Lung microvascular endothelial cell (primary cell): ENCODE results near the gene CYP4V2. TPM values are rescaled to one million over a fixed set of nuclear protein-coding genes. Genes with fewer than 3 reads are reported as not detected.
A peak's percentile ranks its signal among the peaks of the same experiment; 100 is the strongest.

Source experiments
- DNase-seq, 2 donors: peaks; one replicate each; pipeline versions ENCODE4 v3.0.0 to v3.0.0-alpha.2; 2010; ENCODE audit warnings: low read depth in 2 of 2
- total RNA-seq: library from RNA; depleted of rRNA; stranded (reverse); fragments of >200 nt; gene quantifications from 2 replicates; pipeline ENCODE4 v1.2.1, GENCODE V29; 2014

CYP4V2 gene
- total RNA-seq, 1 donor from 2014 or later = 2.8 TPM

GRCh38 chr4:186188107-186188506 lies 3.3 kb upstream of the CYP4V2 start:
- DNase-seq = no peak

- DNase-seq = no peak
Observed at GRCh38 chr4:186189656-186190055, 1.7 kb upstream of the CYP4V2 start.

- DNase-seq = peak; percentile 14 to 16
Observed at GRCh38 chr4:186190581-186191199, 677 bp upstream of the CYP4V2 start.

GRCh38 chr4:186192066-186192612 lies 772 bp downstream of the CYP4V2 start:
- DNase-seq = peak; percentile 36 to 49

- no peak for DNase-seq
Observed at GRCh38 chr4:186193851-186194250, 2.5 kb downstream of the CYP4V2 start.

DNA sequence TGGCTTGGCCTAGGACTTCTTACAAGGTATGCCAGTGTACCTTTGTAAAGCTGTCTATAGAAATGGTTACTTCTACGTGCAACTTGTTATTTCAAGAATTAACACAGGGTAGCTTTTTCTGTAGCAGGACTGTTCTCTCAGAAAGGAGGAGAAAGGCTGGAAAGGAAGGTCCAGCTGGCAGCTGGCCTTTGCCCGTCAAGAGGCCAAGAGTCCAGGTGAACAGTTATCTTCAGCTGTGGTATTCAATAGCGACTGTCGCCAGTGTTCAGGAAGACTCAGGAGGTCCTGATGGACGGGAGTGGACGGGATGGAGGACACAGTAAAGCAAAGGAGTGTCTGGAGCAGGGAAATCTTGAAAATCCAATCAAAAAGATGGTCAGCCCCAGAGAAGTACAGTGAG lies 4.7 kb downstream of the CYP4V2 start:
- no peak for DNase-seq

DNA sequence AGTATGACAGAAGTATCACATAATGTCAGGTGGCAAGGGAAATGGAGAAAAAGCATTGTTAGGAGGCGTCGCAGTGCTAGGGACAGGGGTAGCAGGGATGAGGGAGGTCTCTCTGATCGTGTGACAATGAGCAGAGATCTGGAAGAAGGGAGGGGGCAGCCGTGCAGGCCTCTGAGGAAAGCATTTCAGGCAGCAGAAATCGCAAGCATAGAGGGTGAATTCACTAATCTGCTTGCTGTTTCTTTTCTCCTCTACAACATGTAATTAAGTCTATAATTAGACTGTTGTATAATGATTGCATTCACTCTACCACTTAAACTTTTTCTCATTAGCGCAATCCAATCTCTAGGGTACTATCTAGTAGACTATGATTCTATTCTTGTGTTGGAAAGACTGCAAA lies 9.1 kb downstream of the CYP4V2 start:
- no peak for DNase-seq

DNA sequence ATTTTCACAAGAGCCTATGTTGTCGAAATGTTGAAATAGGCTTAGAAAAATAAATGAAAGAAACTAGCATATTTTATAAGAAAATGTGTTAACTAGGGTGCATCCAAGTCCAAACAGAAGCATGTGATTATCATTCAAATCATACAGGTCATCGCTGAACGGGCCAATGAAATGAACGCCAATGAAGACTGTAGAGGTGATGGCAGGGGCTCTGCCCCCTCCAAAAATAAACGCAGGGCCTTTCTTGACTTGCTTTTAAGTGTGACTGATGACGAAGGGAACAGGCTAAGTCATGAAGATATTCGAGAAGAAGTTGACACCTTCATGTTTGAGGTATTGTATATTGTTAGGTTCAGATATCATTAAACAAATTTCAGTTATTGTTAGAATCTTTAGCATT lies 9.6 kb downstream of the CYP4V2 start:
- no peak for DNase-seq

GRCh38 chr4:186201535-186202230 lies 10.3 kb downstream of the CYP4V2 start:
- DNase-seq = peak; percentile 64 to 73

- no peak for DNase-seq
Observed at GRCh38 chr4:186202490-186203140, 11.2 kb downstream of the CYP4V2 start.

- DNase-seq = peak; percentile 64 to 73
Observed at GRCh38 chr4:186203406-186203805, 12.0 kb downstream of the CYP4V2 start.

DNA sequence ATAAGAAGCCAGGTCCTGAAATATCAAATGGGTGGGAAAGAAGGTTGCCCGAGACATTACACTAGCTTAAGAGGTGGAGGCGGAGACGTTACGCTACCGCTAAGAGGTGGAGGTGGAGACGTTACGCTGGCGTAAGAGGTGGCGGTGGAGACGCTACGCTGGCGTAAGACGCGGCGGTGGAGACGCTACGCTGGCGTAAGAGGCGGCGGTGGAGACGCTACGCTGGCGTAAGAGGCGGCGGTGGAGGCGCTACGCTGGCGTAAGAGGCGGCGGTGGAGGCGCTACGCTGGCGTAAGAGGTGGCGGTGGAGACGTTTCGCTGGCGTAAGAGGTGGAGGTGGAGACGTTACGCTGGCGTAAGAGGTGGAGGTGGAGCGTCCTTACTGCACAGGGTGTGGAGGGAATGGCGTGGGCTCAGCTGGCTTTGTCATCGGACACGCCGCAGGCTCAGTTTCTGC lies 12.8 kb downstream of the CYP4V2 start:
- DNase-seq = peak; percentile 4 to 43

GRCh38 chr4:186204686-186205085 lies 13.3 kb downstream of the CYP4V2 start:
- no peak for DNase-seq

- no peak for DNase-seq
Observed at GRCh38 chr4:186205156-186205555, 13.8 kb downstream of the CYP4V2 start.

- no peak for DNase-seq
Observed at GRCh38 chr4:186216465-186217024, 25.2 kb downstream of the CYP4V2 start.

DNA sequence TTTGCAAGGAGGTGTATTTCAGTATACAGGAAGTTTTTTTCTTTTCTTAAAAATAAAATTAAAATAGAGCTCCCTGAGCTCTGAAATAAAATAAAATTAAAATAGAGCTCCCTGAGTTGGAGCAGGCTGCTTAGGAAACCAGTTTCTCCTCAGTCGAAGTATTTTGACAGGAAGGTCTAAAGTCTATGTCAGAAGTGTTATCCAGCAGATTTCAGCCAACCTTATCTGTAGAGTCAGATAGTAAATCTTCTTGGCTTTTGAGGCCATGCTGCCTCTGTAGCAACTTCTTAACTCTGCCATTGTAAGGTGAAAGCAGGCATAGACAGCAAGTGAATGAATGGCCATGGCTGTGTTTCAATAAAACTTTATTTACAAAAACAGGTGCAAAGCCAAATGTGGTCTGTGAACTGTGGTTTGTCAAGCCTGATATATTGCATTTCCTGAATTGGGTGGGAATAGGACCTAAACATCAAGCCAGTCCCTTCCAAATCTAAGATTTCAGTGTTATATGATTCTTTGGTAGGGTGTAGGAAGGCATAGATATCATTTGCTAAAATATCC lies 26.4 kb downstream of the CYP4V2 start:
- DNase-seq = no peak

GRCh38 chr4:186221624-186222023 lies 30.3 kb downstream of the CYP4V2 start:
- DNase-seq = no peak

- no peak for DNase-seq
Observed at GRCh38 chr4:186225848-186226247, 34.5 kb downstream of the CYP4V2 start.

DNA sequence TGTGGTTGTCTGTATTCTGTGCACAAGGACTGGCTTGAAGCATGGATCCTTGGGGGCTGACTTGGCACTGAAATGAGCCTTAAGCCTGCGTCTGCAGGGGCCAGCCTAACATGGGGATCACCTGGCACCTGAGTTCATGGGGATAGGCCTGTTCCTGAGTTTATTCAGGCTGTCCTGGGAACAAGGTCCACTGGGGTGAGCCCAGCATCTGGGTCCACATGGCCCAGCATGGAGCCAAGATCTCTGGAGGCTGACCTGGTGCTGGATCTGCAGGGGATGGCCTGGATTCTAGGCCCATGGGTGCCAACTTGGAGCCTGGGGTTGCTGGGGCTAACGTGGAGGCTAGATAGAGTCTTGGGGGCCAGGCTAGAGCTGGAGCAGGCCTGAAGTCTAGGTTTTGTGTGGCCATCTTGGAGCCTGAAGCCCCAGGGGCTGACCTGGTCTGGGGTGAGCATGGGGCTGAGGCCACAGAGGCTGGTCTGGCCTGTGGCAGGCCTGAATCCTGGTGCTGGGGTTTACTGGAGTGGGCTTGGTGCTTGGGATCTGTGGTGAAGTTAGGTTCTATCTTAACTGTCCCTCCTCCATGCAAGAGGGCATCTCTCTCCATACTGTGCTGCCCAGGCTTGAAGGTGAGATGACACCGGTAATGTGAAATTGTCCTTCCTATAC lies 35.3 kb downstream of the CYP4V2 start:
- DNase-seq = no peak

DNA sequence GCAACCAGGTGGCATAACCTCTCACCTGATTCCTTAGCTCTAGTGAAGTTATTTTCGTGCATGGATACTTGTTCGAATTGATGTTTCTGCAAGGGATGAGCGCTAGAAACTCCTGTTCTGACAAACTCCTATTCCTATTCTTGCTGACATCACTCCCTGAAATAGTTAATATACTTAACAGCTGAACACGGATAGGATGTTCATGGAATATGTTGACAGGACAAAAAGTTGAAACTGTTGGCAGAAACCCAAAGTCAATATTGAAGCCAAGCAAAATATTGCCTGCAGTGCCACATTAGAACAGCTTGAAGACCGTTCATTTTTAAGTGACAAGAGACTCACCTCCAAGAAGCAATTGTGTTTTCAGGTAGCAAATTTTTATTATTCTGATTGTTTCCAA lies 35.9 kb downstream of the CYP4V2 start, which contains the start of gene KLKB1:
KLKB1 (plus strand) TSS at position 287 of the 400 bp plus-strand sequence. CDS start 689 bp downstream, outside the sequence.
- DNase-seq = peak; percentile 11 to 87
